ENCODE results near the gene DAPK2. TPM values are rescaled to one million over a fixed set of nuclear protein-coding genes. Genes with fewer than 3 reads are reported as not detected.

Gene DAPK2
- total RNA-seq, 2 donors from 2014 or later, result 28.8 to 57.6 TPM

DNA sequence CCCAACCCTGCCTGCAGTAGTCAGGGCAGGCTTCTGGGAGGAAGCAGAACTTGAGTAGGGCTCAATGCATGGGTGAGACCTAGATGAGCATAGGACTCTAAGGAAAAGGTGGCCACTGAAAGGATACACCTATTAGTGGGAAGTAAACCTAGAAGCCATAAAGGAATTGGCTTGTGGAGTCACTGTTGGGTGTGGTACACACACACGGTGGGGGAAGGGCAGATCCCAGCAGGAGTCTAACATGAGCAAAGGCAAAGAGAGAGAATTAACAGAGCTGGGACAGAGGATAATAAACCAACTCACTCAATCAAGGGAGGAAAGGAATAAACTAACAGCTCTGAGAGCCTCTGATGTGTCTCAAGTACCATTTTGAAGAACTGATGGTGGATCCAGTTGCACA lies 23.1 kb downstream of the DAPK2 start:
- Histone ChIP-seq H3K9me3 (no peaks in the 10 kb centered on the region), H3K27ac (peak overlapping the region; percentile 35 to 38), H3K4me3 (no peak overlapping the region), H3K27me3 (no peaks in the 10 kb centered on the region), H3K4me1 (peaks cover 0 to 82% of the 10 kb centered on the region in 2 donors), H3K36me3 (no peaks in the 10 kb centered on the region)
- TF ChIP-seq CTCF (IDR thresholded peaks at IDR 0.05), result no peak
- no peak for DNase-seq (ENCODE audit: low spot score)

DNA sequence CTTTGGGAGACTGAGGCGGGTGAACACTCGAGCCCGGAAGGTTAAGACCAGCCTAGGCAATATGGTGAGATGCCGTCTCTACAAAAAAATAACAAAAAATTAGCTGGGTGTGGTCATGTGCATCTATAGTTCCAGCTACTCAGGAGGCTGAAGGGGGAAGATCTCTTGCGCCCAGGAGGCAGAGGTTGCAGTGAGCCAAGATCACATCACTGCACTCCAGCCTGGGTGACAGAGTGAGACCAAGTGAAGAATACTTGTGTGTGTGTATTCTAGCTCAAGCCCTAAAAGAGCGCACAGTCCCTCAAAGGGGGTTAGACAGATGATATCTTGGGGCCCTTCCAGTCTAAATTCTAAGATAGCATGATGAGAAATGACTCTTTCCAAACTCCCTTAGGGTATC lies 23.7 kb downstream of the DAPK2 start:
- H3K4me3 ChIP-seq, result no peak overlapping the region
- H3K4me1 ChIP-seq, result peaks cover 0 to 79% of the 10 kb centered on the region in 2 donors
- TF ChIP-seq CTCF (IDR thresholded peaks at IDR 0.05), result no peak
- DNase-seq (ENCODE audit: low spot score), result no peak
- H3K27ac ChIP-seq, result peak overlapping the region; percentile 35 to 88
- no peaks in the 10 kb centered on the region for H3K9me3 ChIP-seq
- no peaks in the 10 kb centered on the region for H3K36me3 ChIP-seq
- no peaks in the 10 kb centered on the region for H3K27me3 ChIP-seq

- Histone ChIP-seq H3K27me3 (no peaks in the 10 kb centered on the region), H3K9me3 (no peaks in the 10 kb centered on the region), H3K4me3 (no peak overlapping the region), H3K36me3 (no peaks in the 10 kb centered on the region), H3K27ac (peak overlapping the region; percentile 80 to 88), H3K4me1 (peaks cover 0 to 73% of the 10 kb centered on the region in 2 donors)
- no peak for DNase-seq (ENCODE audit: low spot score)
- TF ChIP-seq CTCF (IDR thresholded peaks at IDR 0.05), result no peak
Observed at GRCh38 chr15:64019764-64020163, 26.5 kb downstream of the DAPK2 start.

GRCh38 chr15:64017591-64018163 lies 28.6 kb downstream of the DAPK2 start:
- DNase-seq (ENCODE audit: low spot score), result no peak
- Histone ChIP-seq H3K4me3 (no peak overlapping the region), H3K36me3 (no peaks in the 10 kb centered on the region), H3K4me1 (peaks cover 0 to 61% of the 10 kb centered on the region in 2 donors), H3K27me3 (no peaks in the 10 kb centered on the region), H3K9me3 (no peaks in the 10 kb centered on the region), H3K27ac (peak overlapping the region; percentile 80 to 88)
- no peak for TF ChIP-seq CTCF (IDR thresholded peaks at IDR 0.05)

DNA sequence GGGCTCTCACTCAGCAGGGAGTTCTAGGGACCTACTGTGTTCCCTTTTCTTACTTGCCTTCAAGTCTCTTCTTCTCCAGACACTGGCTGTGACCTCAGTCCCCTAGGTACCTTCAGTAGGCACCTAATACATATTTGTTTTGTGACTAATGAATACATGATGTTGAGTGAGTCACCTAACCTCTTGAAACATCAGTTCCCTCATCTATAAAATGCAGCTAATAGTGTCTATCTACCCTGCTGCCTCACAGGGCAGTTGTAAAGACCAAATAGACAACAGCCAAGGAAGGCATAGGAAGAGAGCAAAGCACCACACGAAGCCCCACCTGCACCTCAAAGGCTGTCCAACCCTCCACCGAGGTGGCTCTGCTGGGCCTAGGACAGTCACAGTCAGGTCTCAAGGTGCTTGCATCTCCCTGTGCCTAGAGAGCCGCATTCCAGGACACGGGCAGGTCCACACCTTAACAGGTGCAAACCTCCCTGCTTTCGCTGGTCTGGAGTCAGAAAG lies 29.1 kb downstream of the DAPK2 start:
- Histone ChIP-seq H3K4me1 (peaks cover 0 to 61% of the 10 kb centered on the region in 2 donors), H3K27ac (peak overlapping the region; percentile 80 to 88), H3K36me3 (no peaks in the 10 kb centered on the region), H3K27me3 (no peaks in the 10 kb centered on the region), H3K9me3 (no peaks in the 10 kb centered on the region), H3K4me3 (no peak overlapping the region)
- no peak for TF ChIP-seq CTCF (IDR thresholded peaks at IDR 0.05)
- no peak for DNase-seq (ENCODE audit: low spot score)

GRCh38 chr15:64016257-64016656 lies 30.0 kb downstream of the DAPK2 start:
- Histone ChIP-seq H3K27me3 (no peaks in the 10 kb centered on the region), H3K4me1 (peaks cover 0 to 61% of the 10 kb centered on the region in 2 donors)

More at GRCh38 chr15:64016257-64016656, 30.0 kb downstream of the DAPK2 start:
- TF ChIP-seq CTCF (IDR thresholded peaks at IDR 0.05), result no peak
- no peak overlapping the region for H3K4me3 ChIP-seq
- peak overlapping the region; percentile 80 to 88 for H3K27ac ChIP-seq
- no peaks in the 10 kb centered on the region for H3K36me3 ChIP-seq
- DNase-seq (ENCODE audit: low spot score), result no peak
- no peaks in the 10 kb centered on the region for H3K9me3 ChIP-seq

Measured in right atrium auricular region (tissue), 2 donors.